Daoy (cell line): ENCODE data around the gene PLEKHM1. TPM values are rescaled to one million over a fixed set of nuclear protein-coding genes. Genes with fewer than 3 reads are reported as not detected.
"Not testable (repeated sequence)": the region's sequence is repeated elsewhere in the genome, so short reads cannot be mapped to it uniquely, and the experiment has no call there.

Experiments used
- DNase-seq: peaks from one replicate; pipeline ENCODE4 v3.0.0-alpha.2; 2015; ENCODE audit warnings: low read depth
- total RNA-seq: library from RNA; depleted of rRNA; stranded (reverse); fragments of >200 nt; shearing (Covaris generic); gene quantifications from 2 replicates; pipeline ENCODE4 v1.2.3, GENCODE V29; 2014; rRNA removed

The PLEKHM1 gene
- 7.7 and 10.0 TPM in 2 replicates for total RNA-seq

- peak; percentile 85 for DNase-seq
These were observed at the start of gene PLEKHM1 for GRCh38 chr17:45490615-45491433. PLEKHM1 (minus strand) TSS chr17:45490721; CDS start chr17:45482484, 8,237 bp downstream.

- not testable (repeated sequence) for DNase-seq
These were observed 47.6 kb upstream of the PLEKHM1 start for GRCh38 chr17:45538168-45538567.

GRCh38 chr17:45506072-45506471 is 15.6 kb upstream of the PLEKHM1 start:
- DNase-seq = not testable (repeated sequence)

- not testable (repeated sequence) for DNase-seq
These were observed 14.7 kb upstream of the PLEKHM1 start for GRCh38 chr17:45505183-45505582.

GRCh38 chr17:45501092-45501707 is 10.7 kb upstream of the PLEKHM1 start:
- DNase-seq = not testable (repeated sequence)

- not testable (repeated sequence) for DNase-seq
These were observed 10.0 kb upstream of the PLEKHM1 start for GRCh38 chr17:45500478-45500877.

GRCh38 chr17:45499208-45499607 is 8.7 kb upstream of the PLEKHM1 start:
- DNase-seq = not testable (repeated sequence)

- not testable (repeated sequence) for DNase-seq
These were observed 7.9 kb upstream of the PLEKHM1 start for GRCh38 chr17:45498377-45498776.

- not testable (repeated sequence) for DNase-seq
These were observed 6.9 kb upstream of the PLEKHM1 start for GRCh38 chr17:45497449-45497848.

GRCh38 chr17:45496507-45496906 is 6.0 kb upstream of the PLEKHM1 start:
- not testable (repeated sequence) for DNase-seq

- not testable (repeated sequence) for DNase-seq
These were observed 4.0 kb upstream of the PLEKHM1 start for GRCh38 chr17:45494556-45494955.

- DNase-seq = not testable (repeated sequence)
These were observed 1.6 kb upstream of the PLEKHM1 start for GRCh38 chr17:45492156-45492555.

- DNase-seq = peak; percentile 10
These were observed 323 bp downstream of the PLEKHM1 start for GRCh38 chr17:45490198-45490597.

- peak; percentile 67 for DNase-seq
These were observed 2.8 kb downstream of the PLEKHM1 start for GRCh38 chr17:45487704-45488103.

GRCh38 chr17:45483591-45484216 is 6.8 kb downstream of the PLEKHM1 start:
- DNase-seq = not testable (repeated sequence)

GRCh38 chr17:45483177-45483576 is 7.3 kb downstream of the PLEKHM1 start:
- not testable (repeated sequence) for DNase-seq

GRCh38 chr17:45482317-45482716 is 8.2 kb downstream of the PLEKHM1 start:
- DNase-seq = not testable (repeated sequence)

GRCh38 chr17:45475436-45475835 is 15.1 kb downstream of the PLEKHM1 start:
- not testable (repeated sequence) for DNase-seq

- not testable (repeated sequence) for DNase-seq
These were observed 18.3 kb downstream of the PLEKHM1 start for GRCh38 chr17:45472249-45472648.

GRCh38 chr17:45469204-45469563 is 21.3 kb downstream of the PLEKHM1 start:
- DNase-seq = not testable (repeated sequence)

GRCh38 chr17:45468293-45469203 is 22.0 kb downstream of the PLEKHM1 start:
- not testable (repeated sequence) for DNase-seq
